ENCODE results near the gene SEMA3D. TPM values are rescaled to one million over a fixed set of nuclear protein-coding genes. Genes with fewer than 3 reads are reported as not detected.

The SEMA3D gene
- total RNA-seq, 1 experiment from 2014 or later = 0.61 TPM

- H3K4me1 Mint-ChIP-seq (ENCODE audit: low read depth, unreplicated experiment) = no peaks in the 10 kb centered on the region
- POLR2A ChIA-PET = no interaction called here
- no peak for DNase-seq
- no peaks in the 10 kb centered on the region for H3K36me3 Mint-ChIP-seq (ENCODE audit: insufficient read depth, unreplicated experiment)
- no peaks in the 10 kb centered on the region for H3K9me3 Mint-ChIP-seq (ENCODE audit: unreplicated experiment)
- H3K4me3 Mint-ChIP-seq (ENCODE audit: unreplicated experiment) = no peak overlapping the region
- H3K4me3 ChIP-seq (ENCODE audit: low read depth, low read length) = no peak overlapping the region
- intact Hi-C loops (cut with micrococcal nuclease; ENCODE audit: unreplicated experiment) = no loop called here
- H3K9me3 ChIP-seq = no peaks in the 10 kb centered on the region
- BruUV-seq (replicated peaks) = no TSS peak
- no peaks in the 10 kb centered on the region for H3K4me1 ChIP-seq
- H3K36me3 ChIP-seq (ENCODE audit: control insufficient read depth, insufficient read depth, low read length) = no peaks in the 10 kb centered on the region
- TF ChIP-seq, protein P1, sequence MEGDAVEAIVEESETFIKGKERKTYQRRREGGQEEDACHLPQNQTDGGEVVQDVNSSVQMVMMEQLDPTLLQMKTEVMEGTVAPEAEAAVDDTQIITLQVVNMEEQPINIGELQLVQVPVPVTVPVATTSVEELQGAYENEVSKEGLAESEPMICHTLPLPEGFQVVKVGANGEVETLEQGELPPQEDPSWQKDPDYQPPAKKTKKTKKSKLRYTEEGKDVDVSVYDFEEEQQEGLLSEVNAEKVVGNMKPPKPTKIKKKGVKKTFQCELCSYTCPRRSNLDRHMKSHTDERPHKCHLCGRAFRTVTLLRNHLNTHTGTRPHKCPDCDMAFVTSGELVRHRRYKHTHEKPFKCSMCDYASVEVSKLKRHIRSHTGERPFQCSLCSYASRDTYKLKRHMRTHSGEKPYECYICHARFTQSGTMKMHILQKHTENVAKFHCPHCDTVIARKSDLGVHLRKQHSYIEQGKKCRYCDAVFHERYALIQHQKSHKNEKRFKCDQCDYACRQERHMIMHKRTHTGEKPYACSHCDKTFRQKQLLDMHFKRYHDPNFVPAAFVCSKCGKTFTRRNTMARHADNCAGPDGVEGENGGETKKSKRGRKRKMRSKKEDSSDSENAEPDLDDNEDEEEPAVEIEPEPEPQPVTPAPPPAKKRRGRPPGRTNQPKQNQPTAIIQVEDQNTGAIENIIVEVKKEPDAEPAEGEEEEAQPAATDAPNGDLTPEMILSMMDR (IDR thresholded peaks at IDR 0.05; ENCODE audit: insufficient read depth in 1 of 2, low read depth in 1 of 2, low read length in 1 of 2, severe bottlenecking in 1 of 2, unreplicated experiment in 1 of 2) = no peak
- peaks cover 6% of the 10 kb centered on the region for H3K27me3 Mint-ChIP-seq (ENCODE audit: insufficient read depth, unreplicated experiment)
- H3K27me3 ChIP-seq (replicated peaks; ENCODE audit: control insufficient read depth, insufficient read depth, low read length) = no peaks in the 10 kb centered on the region
- CTCF ChIA-PET = no interaction called here
- no peak overlapping the region for H3K27ac Mint-ChIP-seq (ENCODE audit: unreplicated experiment)
Observed at GRCh38 chr7:85090919-85091564, 95.8 kb downstream of the SEMA3D start.

- POLR2A ChIA-PET = no interaction called here
- Mint-ChIP-seq H3K4me1 (ENCODE audit: low read depth, unreplicated experiment) (no peaks in the 10 kb centered on the region), H3K27me3 (ENCODE audit: insufficient read depth, unreplicated experiment) (peaks cover 6% of the 10 kb centered on the region)
Observed at GRCh38 chr7:85090143-85090542, 96.7 kb downstream of the SEMA3D start.

DNA sequence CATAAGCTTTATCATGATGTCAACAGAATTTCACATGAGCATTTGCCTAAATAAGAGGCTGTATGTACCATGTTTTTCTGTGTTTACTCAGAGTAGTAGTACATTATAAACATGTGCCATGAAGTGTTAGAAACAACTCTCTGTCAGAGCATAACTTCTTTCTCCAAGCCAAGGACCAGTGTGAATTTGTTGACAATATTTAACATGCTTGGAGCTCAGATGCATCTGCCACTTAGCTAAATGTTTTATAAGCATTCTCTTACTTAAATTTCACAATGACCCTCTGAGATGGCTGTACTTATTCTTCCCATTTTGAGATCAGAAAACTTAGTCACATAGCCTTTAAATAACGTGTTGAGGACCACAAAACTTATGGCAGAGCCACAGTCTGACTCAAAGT lies 105.0 kb downstream of the SEMA3D start:
- Histone ChIP-seq H3K27me3 (replicated peaks; ENCODE audit: control insufficient read depth, insufficient read depth, low read length) (no peaks in the 10 kb centered on the region), H3K4me1 (no peaks in the 10 kb centered on the region), H3K36me3 (ENCODE audit: control insufficient read depth, insufficient read depth, low read length) (no peaks in the 10 kb centered on the region), H3K9me3 (no peaks in the 10 kb centered on the region), H3K4me3 (ENCODE audit: low read depth, low read length) (no peak overlapping the region)
- BruUV-seq (replicated peaks) = no TSS peak
- H3K4me3 Mint-ChIP-seq (ENCODE audit: unreplicated experiment) = no peak overlapping the region
- H3K27ac Mint-ChIP-seq (ENCODE audit: unreplicated experiment) = no peak overlapping the region
- peaks cover 11% of the 10 kb centered on the region for H3K4me1 Mint-ChIP-seq (ENCODE audit: low read depth, unreplicated experiment)
- DNase-seq = no peak
- intact Hi-C loops (cut with micrococcal nuclease; ENCODE audit: unreplicated experiment) = no loop called here
- H3K27me3 Mint-ChIP-seq (ENCODE audit: insufficient read depth, unreplicated experiment) = no peaks in the 10 kb centered on the region
- no peaks in the 10 kb centered on the region for H3K9me3 Mint-ChIP-seq (ENCODE audit: unreplicated experiment)
- CTCF ChIA-PET = no interaction called here
- POLR2A ChIA-PET = no interaction called here
- TF ChIP-seq, protein P1 (IDR thresholded peaks at IDR 0.05; ENCODE audit: insufficient read depth in 1 of 2, low read depth in 1 of 2, low read length in 1 of 2, severe bottlenecking in 1 of 2, unreplicated experiment in 1 of 2) = no peak
- no peaks in the 10 kb centered on the region for H3K36me3 Mint-ChIP-seq (ENCODE audit: insufficient read depth, unreplicated experiment)

More at GRCh38 chr7:85090143-85090542, 96.7 kb downstream of the SEMA3D start:
- H3K9me3 Mint-ChIP-seq (ENCODE audit: unreplicated experiment) = no peaks in the 10 kb centered on the region
- BruUV-seq (replicated peaks) = no TSS peak
- Histone ChIP-seq H3K4me3 (ENCODE audit: low read depth, low read length) (no peak overlapping the region), H3K4me1 (no peaks in the 10 kb centered on the region), H3K9me3 (no peaks in the 10 kb centered on the region), H3K36me3 (ENCODE audit: control insufficient read depth, insufficient read depth, low read length) (no peaks in the 10 kb centered on the region), H3K27me3 (replicated peaks; ENCODE audit: control insufficient read depth, insufficient read depth, low read length) (no peaks in the 10 kb centered on the region)
- H3K4me3 Mint-ChIP-seq (ENCODE audit: unreplicated experiment) = no peak overlapping the region
- CTCF ChIA-PET = no interaction called here
- intact Hi-C loops (cut with micrococcal nuclease; ENCODE audit: unreplicated experiment) = no loop called here
- DNase-seq = no peak
- no peaks in the 10 kb centered on the region for H3K36me3 Mint-ChIP-seq (ENCODE audit: insufficient read depth, unreplicated experiment)
- no peak overlapping the region for H3K27ac Mint-ChIP-seq (ENCODE audit: unreplicated experiment)
- TF ChIP-seq, protein P1 (IDR thresholded peaks at IDR 0.05; ENCODE audit: insufficient read depth in 1 of 2, low read depth in 1 of 2, low read length in 1 of 2, severe bottlenecking in 1 of 2, unreplicated experiment in 1 of 2) = no peak

All from Caco-2 (cell line).